GM19452 (cell line): Measurements from ENCODE around the gene PADI3.

Experiments
- ATAC-seq: cut with Tn5 transposase; IDR thresholded peaks from one replicate; pipeline ENCODE4 v1.9.1; 2021; ENCODE audit not compliant: unreplicated experiment

The PADI3 gene

DNA sequence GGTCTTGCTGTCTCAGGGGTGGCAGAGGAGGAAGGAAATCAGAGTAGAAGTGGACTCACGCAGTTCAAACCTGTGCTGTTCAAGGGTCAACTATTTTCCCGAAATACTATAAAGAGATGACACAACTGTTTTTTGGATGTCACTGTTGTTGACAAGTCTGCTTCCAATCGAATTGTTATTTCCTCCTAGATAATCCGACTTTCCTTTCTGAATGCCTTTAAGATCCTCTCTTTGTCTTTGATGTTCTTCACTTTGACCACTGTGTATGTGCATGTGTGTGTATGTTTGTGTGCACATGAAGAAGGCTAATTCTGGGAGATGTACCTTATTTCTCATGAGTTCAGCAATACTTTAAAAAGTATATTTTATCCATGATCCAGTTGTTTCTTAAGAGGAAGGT is 80.7 kb downstream of the PADI3 start:
- ATAC-seq = no peak

DNA sequence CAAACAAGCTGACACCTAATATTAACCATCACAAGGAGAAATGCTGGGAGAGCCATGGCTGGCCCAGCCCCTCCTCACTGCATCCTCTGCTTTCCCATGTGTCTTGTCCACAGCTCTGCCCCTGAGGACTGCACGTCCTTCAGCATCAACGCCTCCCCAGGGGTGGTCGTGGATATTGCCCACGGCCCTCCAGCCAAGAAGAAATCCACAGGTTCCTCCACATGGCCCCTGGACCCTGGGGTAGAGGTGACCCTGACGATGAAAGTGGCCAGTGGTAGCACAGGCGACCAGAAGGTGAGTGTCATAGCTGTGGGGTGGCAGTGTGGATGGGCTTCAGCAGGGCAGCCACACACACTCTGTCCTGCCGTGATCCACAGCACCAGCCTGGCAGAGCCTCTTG is 82.0 kb downstream of the PADI3 start:
- ATAC-seq = no peak

DNA sequence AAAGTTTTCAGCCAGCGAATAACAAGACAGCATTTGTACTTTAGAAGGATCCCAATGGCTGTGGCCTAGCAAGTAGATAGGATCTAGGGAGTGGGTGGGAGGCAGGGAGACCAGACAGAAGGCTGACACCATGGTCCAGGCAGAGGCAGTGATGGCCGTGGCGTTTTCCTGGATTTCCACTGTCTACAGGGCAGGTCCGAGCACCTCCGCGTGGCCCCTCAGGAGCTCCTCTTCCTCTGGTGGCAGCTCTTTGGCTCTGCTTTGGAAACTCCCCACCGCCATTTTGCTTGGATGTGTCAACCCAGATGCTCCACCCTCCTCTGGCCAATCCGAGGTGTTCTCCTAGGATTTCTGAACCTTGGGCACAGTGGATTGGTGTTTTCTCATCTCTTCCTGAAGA is 84.2 kb downstream of the PADI3 start:
- no peak for ATAC-seq
